ENCODE data around the gene SLC51B. TPM values are rescaled to one million over a fixed set of nuclear protein-coding genes. Genes with fewer than 3 reads are reported as not detected.

SLC51B gene
- total RNA-seq, 1 donor from 2014 or later, result not detected

DNA sequence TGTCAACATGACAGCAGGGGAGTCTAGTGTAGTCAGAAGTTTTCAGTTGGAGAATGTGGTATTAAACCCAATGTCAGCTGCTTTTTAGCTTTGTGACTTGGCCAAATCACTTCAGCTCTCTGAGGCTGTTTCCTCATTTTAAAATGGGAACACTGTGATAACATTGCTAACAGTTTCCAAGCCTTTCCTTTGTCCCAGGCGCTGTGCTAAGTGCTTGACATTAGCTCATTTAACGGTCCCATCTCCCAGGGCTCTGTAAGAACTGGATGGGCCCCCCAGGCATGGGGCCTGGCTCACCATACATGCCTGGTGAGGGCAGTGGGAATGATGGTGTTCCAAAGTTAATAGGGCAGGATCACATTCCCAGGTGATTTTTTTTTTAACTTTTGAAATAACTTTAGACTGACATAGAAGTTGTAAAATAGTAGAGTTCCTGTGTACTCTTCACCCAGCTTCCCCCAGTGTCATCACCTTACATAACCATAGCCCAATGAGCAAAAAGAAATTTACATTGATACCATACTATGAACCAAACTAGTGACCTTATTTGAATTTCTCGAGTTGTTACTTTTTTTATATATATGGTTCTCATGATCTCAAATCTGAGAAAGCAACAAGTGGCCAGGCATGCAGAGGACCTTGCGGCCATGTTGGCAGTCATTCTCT is 14.9 kb downstream of the SLC51B start:
- H3K27me3 Mint-ChIP-seq (ENCODE audit: unreplicated experiment), result peaks cover 10% of the 10 kb centered on the region
- H3K27ac Mint-ChIP-seq (ENCODE audit: unreplicated experiment), result no peak overlapping the region
- TF ChIP-seq, protein P1, sequence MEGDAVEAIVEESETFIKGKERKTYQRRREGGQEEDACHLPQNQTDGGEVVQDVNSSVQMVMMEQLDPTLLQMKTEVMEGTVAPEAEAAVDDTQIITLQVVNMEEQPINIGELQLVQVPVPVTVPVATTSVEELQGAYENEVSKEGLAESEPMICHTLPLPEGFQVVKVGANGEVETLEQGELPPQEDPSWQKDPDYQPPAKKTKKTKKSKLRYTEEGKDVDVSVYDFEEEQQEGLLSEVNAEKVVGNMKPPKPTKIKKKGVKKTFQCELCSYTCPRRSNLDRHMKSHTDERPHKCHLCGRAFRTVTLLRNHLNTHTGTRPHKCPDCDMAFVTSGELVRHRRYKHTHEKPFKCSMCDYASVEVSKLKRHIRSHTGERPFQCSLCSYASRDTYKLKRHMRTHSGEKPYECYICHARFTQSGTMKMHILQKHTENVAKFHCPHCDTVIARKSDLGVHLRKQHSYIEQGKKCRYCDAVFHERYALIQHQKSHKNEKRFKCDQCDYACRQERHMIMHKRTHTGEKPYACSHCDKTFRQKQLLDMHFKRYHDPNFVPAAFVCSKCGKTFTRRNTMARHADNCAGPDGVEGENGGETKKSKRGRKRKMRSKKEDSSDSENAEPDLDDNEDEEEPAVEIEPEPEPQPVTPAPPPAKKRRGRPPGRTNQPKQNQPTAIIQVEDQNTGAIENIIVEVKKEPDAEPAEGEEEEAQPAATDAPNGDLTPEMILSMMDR (IDR thresholded peaks at IDR 0.05; ENCODE audit: partially characterized antibody, unreplicated experiment), result no peak
- no peaks in the 10 kb centered on the region for H3K36me3 Mint-ChIP-seq (ENCODE audit: unreplicated experiment)
- no peak overlapping the region for H3K4me3 Mint-ChIP-seq (ENCODE audit: unreplicated experiment)
- H3K4me1 Mint-ChIP-seq (ENCODE audit: low read depth, unreplicated experiment), result peaks cover under 1% of the 10 kb centered on the region
- no peaks in the 10 kb centered on the region for H3K9me3 Mint-ChIP-seq (ENCODE audit: unreplicated experiment)
- DNase-seq, result no peak

DNA sequence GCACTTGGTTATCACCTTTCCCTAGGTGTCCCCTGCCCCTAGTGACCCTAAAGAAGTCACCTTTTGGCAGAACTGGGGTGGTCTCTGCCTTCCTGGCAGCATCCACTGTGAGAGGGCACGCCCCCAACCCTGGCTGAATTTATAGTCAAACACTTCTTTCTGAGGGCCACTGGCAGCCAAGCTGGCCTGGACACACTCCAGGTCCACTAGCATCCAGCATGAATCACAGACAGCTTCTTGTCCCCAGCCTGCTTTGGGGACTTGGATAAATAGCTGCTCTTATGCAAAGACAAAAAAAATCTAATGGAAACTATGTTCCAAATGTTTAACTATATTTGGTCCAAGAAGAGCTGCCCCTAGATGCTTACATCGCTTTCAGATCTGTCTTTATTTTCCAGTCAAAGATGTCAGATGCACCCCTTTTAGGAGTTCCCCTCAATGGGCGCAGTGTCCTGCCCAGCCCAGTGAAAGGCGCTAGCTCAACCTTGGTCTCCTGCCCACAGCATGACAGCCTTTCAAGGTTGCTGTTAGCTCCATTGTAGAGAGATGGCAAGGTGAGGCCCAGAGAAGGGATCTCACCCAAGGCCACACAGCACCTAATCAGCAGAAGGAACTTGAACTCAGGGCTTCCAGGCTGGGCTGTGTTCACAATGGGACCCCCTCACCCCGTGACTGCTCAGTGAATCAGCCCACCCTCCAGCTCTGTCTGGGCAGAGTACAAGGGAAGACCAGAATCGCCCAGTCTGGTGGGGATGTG is 15.6 kb downstream of the SLC51B start:
- peaks cover 2% of the 10 kb centered on the region for H3K4me1 Mint-ChIP-seq (ENCODE audit: low read depth, unreplicated experiment)
- no peak for DNase-seq
- no peak overlapping the region for H3K4me3 Mint-ChIP-seq (ENCODE audit: unreplicated experiment)
- H3K27me3 Mint-ChIP-seq (ENCODE audit: unreplicated experiment), result peaks cover 6% of the 10 kb centered on the region
- H3K36me3 Mint-ChIP-seq (ENCODE audit: unreplicated experiment), result no peaks in the 10 kb centered on the region
- TF ChIP-seq, protein P1 (IDR thresholded peaks at IDR 0.05; ENCODE audit: partially characterized antibody, unreplicated experiment), result no peak
- no peak overlapping the region for H3K27ac Mint-ChIP-seq (ENCODE audit: unreplicated experiment)
- H3K9me3 Mint-ChIP-seq (ENCODE audit: unreplicated experiment), result no peaks in the 10 kb centered on the region

DNA sequence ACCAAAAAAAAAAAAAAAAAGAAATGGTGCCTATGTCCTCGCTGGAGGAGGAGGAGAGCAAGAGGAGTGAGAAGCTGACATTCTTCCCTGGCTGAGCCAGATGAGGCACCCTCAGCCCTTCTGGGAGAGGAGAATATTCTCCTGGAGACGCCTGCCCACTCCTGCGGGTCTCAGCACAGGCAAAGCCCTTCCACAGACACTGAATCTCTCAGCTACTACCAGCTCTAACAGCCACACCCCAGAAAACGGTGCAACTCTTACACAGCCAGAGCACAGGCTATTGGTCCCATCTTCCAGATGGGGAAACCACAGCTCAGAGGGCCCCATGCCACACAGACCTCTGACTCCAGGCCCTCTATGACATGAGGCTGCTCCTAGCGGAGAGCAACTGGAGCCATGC is 16.9 kb downstream of the SLC51B start:
- Mint-ChIP-seq H3K36me3 (ENCODE audit: unreplicated experiment) (no peaks in the 10 kb centered on the region), H3K4me3 (ENCODE audit: unreplicated experiment) (no peak overlapping the region), H3K27ac (ENCODE audit: unreplicated experiment) (no peak overlapping the region), H3K9me3 (ENCODE audit: unreplicated experiment) (no peaks in the 10 kb centered on the region), H3K4me1 (ENCODE audit: low read depth, unreplicated experiment) (peaks cover 2% of the 10 kb centered on the region), H3K27me3 (ENCODE audit: unreplicated experiment) (peaks cover 3% of the 10 kb centered on the region)
- DNase-seq, result no peak
- TF ChIP-seq, protein P1 (IDR thresholded peaks at IDR 0.05; ENCODE audit: partially characterized antibody, unreplicated experiment), result no peak

DNA sequence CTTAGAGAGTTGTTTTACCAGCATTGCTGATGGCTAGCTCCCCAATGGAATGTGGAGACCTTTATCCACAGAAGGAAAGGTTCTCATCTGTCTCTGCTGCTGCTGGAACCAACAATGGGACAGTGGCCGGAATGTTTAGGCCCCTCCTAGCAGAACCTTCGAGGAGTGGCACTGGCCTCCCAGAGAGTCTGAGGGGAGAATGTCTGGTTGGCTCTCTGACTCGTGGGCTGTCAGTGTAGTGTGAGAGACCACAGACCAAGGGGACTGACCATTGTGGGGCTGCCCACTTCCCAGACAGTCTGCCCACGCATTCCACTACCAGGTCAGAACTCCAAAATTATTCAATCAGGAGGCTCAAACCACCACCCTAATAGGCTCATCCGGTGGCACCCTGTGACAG is 17.5 kb downstream of the SLC51B start:
- no peak overlapping the region for H3K4me3 Mint-ChIP-seq (ENCODE audit: unreplicated experiment)
- peaks cover 3% of the 10 kb centered on the region for H3K27me3 Mint-ChIP-seq (ENCODE audit: unreplicated experiment)
- no peaks in the 10 kb centered on the region for H3K36me3 Mint-ChIP-seq (ENCODE audit: unreplicated experiment)
- peaks cover 2% of the 10 kb centered on the region for H3K4me1 Mint-ChIP-seq (ENCODE audit: low read depth, unreplicated experiment)
- no peak for DNase-seq
- TF ChIP-seq, protein P1 (IDR thresholded peaks at IDR 0.05; ENCODE audit: partially characterized antibody, unreplicated experiment), result no peak
- H3K9me3 Mint-ChIP-seq (ENCODE audit: unreplicated experiment), result no peaks in the 10 kb centered on the region
- H3K27ac Mint-ChIP-seq (ENCODE audit: unreplicated experiment), result no peak overlapping the region
